NOMO-1 (cell line): ENCODE measurements around the gene AOAH.
"Not testable (repeated sequence)": the region's sequence is repeated elsewhere in the genome, so short reads cannot be mapped to it uniquely, and the experiment has no call there.

Source experiments
- DNase-seq, 2 experiments: peaks; one replicate each; lab custom pipeline; 2025; ENCODE audit not compliant: unreplicated experiment in 2 of 2; lab: John Stamatoyannopoulos, UW

The AOAH gene

GRCh38 chr7:36703860-36704259 is 20.4 kb downstream of the AOAH start:
- not testable (repeated sequence) for DNase-seq

- DNase-seq, result no peak
Observed at GRCh38 chr7:36692456-36692855, 31.8 kb downstream of the AOAH start.

- no peak for DNase-seq
Observed at GRCh38 chr7:36691983-36692382, 32.3 kb downstream of the AOAH start.

GRCh38 chr7:36690514-36691187 is 33.6 kb downstream of the AOAH start:
- DNase-seq, result peak in 1 of 2 experiments; percentile 12

GRCh38 chr7:36690041-36690440 is 34.3 kb downstream of the AOAH start:
- no peak for DNase-seq

GRCh38 chr7:36686499-36686898 is 37.8 kb downstream of the AOAH start:
- no peak for DNase-seq

GRCh38 chr7:36684954-36685353 is 39.3 kb downstream of the AOAH start:
- no peak for DNase-seq

GRCh38 chr7:36683695-36684357 is 40.5 kb downstream of the AOAH start:
- no peak for DNase-seq

GRCh38 chr7:36683111-36683510 is 41.2 kb downstream of the AOAH start:
- no peak for DNase-seq

- no peak for DNase-seq
Observed at GRCh38 chr7:36682102-36682501, 42.2 kb downstream of the AOAH start.

GRCh38 chr7:36677769-36678437 is 46.4 kb downstream of the AOAH start:
- no peak for DNase-seq

GRCh38 chr7:36673703-36674102 is 50.6 kb downstream of the AOAH start:
- DNase-seq, result no peak

GRCh38 chr7:36671432-36671829 is 52.9 kb downstream of the AOAH start:
- no peak for DNase-seq

GRCh38 chr7:36670585-36671431 is 53.5 kb downstream of the AOAH start:
- DNase-seq, result peak; percentile 37 to 60

- DNase-seq, result no peak
Observed at GRCh38 chr7:36668750-36669149, 55.5 kb downstream of the AOAH start.

GRCh38 chr7:36668080-36668479 is 56.2 kb downstream of the AOAH start:
- DNase-seq, result no peak

GRCh38 chr7:36667007-36667745 is 57.1 kb downstream of the AOAH start:
- DNase-seq, result no peak

GRCh38 chr7:36663481-36663880 is 60.8 kb downstream of the AOAH start:
- DNase-seq, result no peak

- no peak for DNase-seq
Observed at GRCh38 chr7:36661135-36661840, 63.0 kb downstream of the AOAH start.
